Neural cell (in vitro differentiated cells): ENCODE measurements around the gene LAMA5. TPM values are rescaled to one million over a fixed set of nuclear protein-coding genes. Genes with fewer than 3 reads are reported as not detected.

Source experiments
- H2AFZ ChIP-seq: fragments of 200-600, 300-800 bp; sonication (generic), shearing (Covaris generic); 2 replicates; pipeline ENCODE4 v1.6.0; 2014; ENCODE audit warnings: low read depth, mild to moderate bottlenecking, antibody characterized with exemption, low read length, moderate library complexity
- H3F3A ChIP-seq: fragments of 200-600 bp; shearing (Covaris generic); 2 replicates; pipeline ENCODE4 v1.6.1; 2016; ENCODE audit warnings: mild to moderate bottlenecking, moderate library complexity, mixed read lengths, antibody characterized with exemption, low read length; ENCODE audit not compliant: insufficient read depth, poor library complexity, severe bottlenecking
- H3K27ac ChIP-seq: fragments of 200-600, 300-800 bp; sonication (generic), shearing (Covaris generic); 2 replicates; pipeline ENCODE4 v1.5.1; 2014; ENCODE audit warnings: mild to moderate bottlenecking, low read length, moderate library complexity
- H3K27me3 ChIP-seq: fragments of 300-800, 200-600 bp; sonication (generic), shearing (Covaris generic); 2 replicates; pipeline ENCODE4 v1.6.0; 2014; ENCODE audit warnings: mild to moderate bottlenecking, low read depth, low read length, moderate library complexity; ENCODE audit not compliant: insufficient read depth
- H3K36me3 ChIP-seq: fragments of 300-800, 200-600 bp; sonication (generic), shearing (Covaris generic); 2 replicates; pipeline ENCODE4 v1.5.1; 2014; ENCODE audit warnings: mild to moderate bottlenecking, antibody characterized with exemption, low read length, moderate library complexity; ENCODE audit not compliant: insufficient read depth
- H3K4me2 ChIP-seq: fragments of 300-800, 200-600 bp; sonication (generic), shearing (Covaris generic); 2 replicates; pipeline ENCODE4 v1.6.0; 2014; ENCODE audit warnings: mild to moderate bottlenecking, low read length
- H3K4me3 ChIP-seq: fragments of 300-800, 200-600 bp; sonication (generic), shearing (Covaris generic); 2 replicates; pipeline ENCODE4 v1.5.1; 2014; ENCODE audit warnings: mild to moderate bottlenecking, low read length, moderate library complexity
- H3K79me2 ChIP-seq: fragments of 200-600 bp; shearing (Covaris generic); replicated peaks from 2 replicates; pipeline ENCODE4 v1.6.0; 2014; ENCODE audit warnings: mild to moderate bottlenecking, low read length, moderate library complexity; ENCODE audit not compliant: insufficient read depth
- H3K9ac ChIP-seq: fragments of 300-800, 200-600 bp; sonication (generic), shearing (Covaris generic); 2 replicates; pipeline ENCODE4 v1.6.1; 2016; ENCODE audit warnings: mild to moderate bottlenecking, low read length, mixed read lengths
- H3K9me2 ChIP-seq: fragments of 200-600 bp; shearing (Covaris generic); 2 replicates; pipeline ENCODE4 v1.6.1; 2016; ENCODE audit warnings: mild to moderate bottlenecking, low read length, mixed read lengths; ENCODE audit not compliant: insufficient read depth
- H3K9me3 ChIP-seq: fragments of 200-600, 300-800 bp; sonication (generic), shearing (Covaris generic); 2 replicates; pipeline ENCODE4 v1.6.1; 2016; ENCODE audit warnings: mild to moderate bottlenecking, mixed run types, low read length, moderate library complexity, mixed read lengths
- H4K20me1 ChIP-seq: fragments of 200-600 bp; shearing (Covaris generic); 2 replicates; pipeline ENCODE4 v1.6.1; 2016; ENCODE audit warnings: mild to moderate bottlenecking, mixed run types; ENCODE audit not compliant: insufficient read depth
- EP300 ChIP-seq: fragments of 450-650 bp; conservative IDR thresholded peaks from 2 replicates; pipeline ENCODE4 v1.6.1; 2014; ENCODE audit warnings: antibody characterized with exemption, mild to moderate bottlenecking, moderate library complexity; ENCODE audit not compliant: poor library complexity, severe bottlenecking
- EZH2 ChIP-seq: fragments of 200-600, 300-800 bp; shearing (Covaris generic), sonication (generic); IDR thresholded peaks from 2 replicates; pipeline ENCODE4 v1.6.1; 2014; ENCODE audit warnings: antibody characterized with exemption, low read length, borderline replicate concordance, mild to moderate bottlenecking; ENCODE audit not compliant: insufficient read depth, poor library complexity, severe bottlenecking
- MXI1 ChIP-seq: fragments of 450-650 bp; conservative IDR thresholded peaks from 2 replicates; pipeline ENCODE4 v1.6.1; 2014; ENCODE audit warnings: antibody characterized with exemption, mild to moderate bottlenecking; ENCODE audit not compliant: poor library complexity, severe bottlenecking
- POLR2AphosphoS5 ChIP-seq: IDR thresholded peaks from 2 replicates; pipeline ENCODE4 v1.6.1; 2012
- RAD21 ChIP-seq: fragments of 450-650 bp; conservative IDR thresholded peaks from 2 replicates; pipeline ENCODE4 v1.6.1; 2014; ENCODE audit warnings: antibody characterized with exemption, mild to moderate bottlenecking, moderate library complexity
- SMC3 ChIP-seq: fragments of 450-650 bp; conservative IDR thresholded peaks from 2 replicates; pipeline ENCODE4 v1.6.1; 2014; ENCODE audit warnings: antibody characterized with exemption, mild to moderate bottlenecking, moderate library complexity; ENCODE audit not compliant: poor library complexity
- TAF1 ChIP-seq: IDR thresholded peaks from 2 replicates; pipeline ENCODE4 v1.6.1; 2012; ENCODE audit warnings: low read depth
- polyA plus RNA-seq: library from polyadenylated mRNA; depleted of rRNA; stranded (reverse); fragments of >200 nt; gene quantifications from 2 replicates; pipeline ENCODE4 v1.2.3, GENCODE V29; 2014
- TF ChIP-seq, protein P1 (sequence below): fragments of 450-650 bp; IDR thresholded peaks from 2 replicates; pipeline ENCODE4 v1.5.1; 2014; ENCODE audit warnings: antibody characterized with exemption, mild to moderate bottlenecking, moderate library complexity; ENCODE audit not compliant: poor library complexity, severe bottlenecking
- TF ChIP-seq, protein P2 (sequence below): IDR thresholded peaks from 2 replicates; pipeline ENCODE4 v1.6.1; 2012; ENCODE audit warnings: borderline replicate concordance

Gene LAMA5
- polyA plus RNA-seq, 1 donor from 2014 or later = 27.2 TPM

DNA sequence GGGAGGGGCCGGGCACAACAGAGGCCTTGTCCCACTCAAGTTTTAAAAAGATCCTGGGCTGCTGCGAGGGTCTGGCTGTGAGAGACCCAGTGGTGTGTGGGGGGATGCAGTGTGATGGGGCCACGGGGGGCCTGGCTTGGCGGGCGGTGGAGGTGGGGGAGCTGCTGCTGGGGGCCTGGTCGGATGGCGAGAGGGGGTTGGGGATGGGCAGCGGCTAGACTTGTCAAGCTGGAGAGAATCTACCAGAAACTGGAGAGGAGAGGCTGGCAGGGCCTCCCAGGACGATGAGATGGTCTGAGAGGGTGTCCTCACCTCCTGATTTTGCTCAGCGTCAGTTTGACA lies 24.9 kb upstream of the LAMA5 start:
- Histone ChIP-seq H3K27ac (no peak overlapping the region), H4K20me1 (no peaks in the 10 kb centered on the region), H3K27me3 (no peaks in the 10 kb centered on the region), H3K9ac (no peak overlapping the region), H3K4me2 (no peak overlapping the region), H3K4me3 (no peak overlapping the region), H3K79me2 (peaks cover 14% of the 10 kb centered on the region), H2AFZ (no peak overlapping the region), H3K36me3 (no peaks in the 10 kb centered on the region), H3K9me2 (no peaks in the 10 kb centered on the region), H3F3A (no peaks in the 10 kb centered on the region), H3K9me3 (no peaks in the 10 kb centered on the region)
- TF ChIP-seq SMC3 = no peak
- no peak for TF ChIP-seq MXI1
- TF ChIP-seq EP300 = no peak
- no peak for TF ChIP-seq EZH2
- TF ChIP-seq POLR2AphosphoS5 = no peak
- TF ChIP-seq, protein P1, sequence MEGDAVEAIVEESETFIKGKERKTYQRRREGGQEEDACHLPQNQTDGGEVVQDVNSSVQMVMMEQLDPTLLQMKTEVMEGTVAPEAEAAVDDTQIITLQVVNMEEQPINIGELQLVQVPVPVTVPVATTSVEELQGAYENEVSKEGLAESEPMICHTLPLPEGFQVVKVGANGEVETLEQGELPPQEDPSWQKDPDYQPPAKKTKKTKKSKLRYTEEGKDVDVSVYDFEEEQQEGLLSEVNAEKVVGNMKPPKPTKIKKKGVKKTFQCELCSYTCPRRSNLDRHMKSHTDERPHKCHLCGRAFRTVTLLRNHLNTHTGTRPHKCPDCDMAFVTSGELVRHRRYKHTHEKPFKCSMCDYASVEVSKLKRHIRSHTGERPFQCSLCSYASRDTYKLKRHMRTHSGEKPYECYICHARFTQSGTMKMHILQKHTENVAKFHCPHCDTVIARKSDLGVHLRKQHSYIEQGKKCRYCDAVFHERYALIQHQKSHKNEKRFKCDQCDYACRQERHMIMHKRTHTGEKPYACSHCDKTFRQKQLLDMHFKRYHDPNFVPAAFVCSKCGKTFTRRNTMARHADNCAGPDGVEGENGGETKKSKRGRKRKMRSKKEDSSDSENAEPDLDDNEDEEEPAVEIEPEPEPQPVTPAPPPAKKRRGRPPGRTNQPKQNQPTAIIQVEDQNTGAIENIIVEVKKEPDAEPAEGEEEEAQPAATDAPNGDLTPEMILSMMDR = no peak
- no peak for TF ChIP-seq RAD21
- TF ChIP-seq TAF1 = no peak
- TF ChIP-seq, protein P2, sequence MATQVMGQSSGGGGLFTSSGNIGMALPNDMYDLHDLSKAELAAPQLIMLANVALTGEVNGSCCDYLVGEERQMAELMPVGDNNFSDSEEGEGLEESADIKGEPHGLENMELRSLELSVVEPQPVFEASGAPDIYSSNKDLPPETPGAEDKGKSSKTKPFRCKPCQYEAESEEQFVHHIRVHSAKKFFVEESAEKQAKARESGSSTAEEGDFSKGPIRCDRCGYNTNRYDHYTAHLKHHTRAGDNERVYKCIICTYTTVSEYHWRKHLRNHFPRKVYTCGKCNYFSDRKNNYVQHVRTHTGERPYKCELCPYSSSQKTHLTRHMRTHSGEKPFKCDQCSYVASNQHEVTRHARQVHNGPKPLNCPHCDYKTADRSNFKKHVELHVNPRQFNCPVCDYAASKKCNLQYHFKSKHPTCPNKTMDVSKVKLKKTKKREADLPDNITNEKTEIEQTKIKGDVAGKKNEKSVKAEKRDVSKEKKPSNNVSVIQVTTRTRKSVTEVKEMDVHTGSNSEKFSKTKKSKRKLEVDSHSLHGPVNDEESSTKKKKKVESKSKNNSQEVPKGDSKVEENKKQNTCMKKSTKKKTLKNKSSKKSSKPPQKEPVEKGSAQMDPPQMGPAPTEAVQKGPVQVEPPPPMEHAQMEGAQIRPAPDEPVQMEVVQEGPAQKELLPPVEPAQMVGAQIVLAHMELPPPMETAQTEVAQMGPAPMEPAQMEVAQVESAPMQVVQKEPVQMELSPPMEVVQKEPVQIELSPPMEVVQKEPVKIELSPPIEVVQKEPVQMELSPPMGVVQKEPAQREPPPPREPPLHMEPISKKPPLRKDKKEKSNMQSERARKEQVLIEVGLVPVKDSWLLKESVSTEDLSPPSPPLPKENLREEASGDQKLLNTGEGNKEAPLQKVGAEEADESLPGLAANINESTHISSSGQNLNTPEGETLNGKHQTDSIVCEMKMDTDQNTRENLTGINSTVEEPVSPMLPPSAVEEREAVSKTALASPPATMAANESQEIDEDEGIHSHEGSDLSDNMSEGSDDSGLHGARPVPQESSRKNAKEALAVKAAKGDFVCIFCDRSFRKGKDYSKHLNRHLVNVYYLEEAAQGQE = no peak

DNA sequence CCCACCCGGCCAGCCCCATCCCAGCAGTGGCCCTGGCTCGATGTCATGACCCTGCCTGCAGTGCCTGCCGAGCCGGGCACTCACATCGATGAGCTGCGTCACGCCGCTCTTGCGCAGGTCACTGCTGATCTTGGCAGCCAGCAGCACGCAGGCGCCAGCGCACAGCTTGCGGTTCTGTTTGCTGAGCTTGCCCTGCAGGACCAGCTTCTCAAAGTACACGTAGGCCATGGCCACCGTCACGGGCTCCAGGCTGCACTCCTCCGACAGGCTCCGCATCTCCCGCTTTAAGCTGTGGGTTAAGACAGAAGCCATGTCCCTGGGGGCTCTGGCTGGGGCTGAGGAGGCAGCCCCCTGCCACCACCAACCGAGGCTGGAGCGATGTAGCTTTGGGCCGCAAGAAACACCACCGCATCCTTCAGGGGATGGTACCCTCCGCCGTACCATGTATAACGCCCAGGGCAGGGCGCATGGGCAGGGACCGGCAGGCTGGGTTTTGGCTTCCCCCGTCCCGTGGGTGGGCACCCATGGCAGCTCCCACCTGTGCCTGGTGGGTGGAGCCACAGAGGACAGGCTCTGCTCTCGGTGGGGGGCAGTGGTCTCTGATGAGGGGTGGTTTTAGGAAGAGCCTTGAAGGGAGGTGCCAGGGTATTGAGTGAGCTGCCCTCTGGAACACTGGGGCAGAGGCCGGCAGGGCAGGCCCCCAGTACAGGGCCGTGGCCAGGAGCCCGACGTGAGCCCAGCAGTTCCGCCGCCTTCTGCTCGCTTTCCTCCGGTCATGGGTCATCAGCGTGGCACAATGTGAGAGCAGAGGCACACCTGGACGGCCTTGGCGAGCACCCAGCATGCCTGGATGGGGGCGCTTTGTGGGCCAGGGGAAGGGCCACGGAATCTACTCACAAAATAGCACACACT lies 24.3 kb upstream of the LAMA5 start:
- H3K9ac ChIP-seq = no peak overlapping the region
- TF ChIP-seq EP300 = no peak
- no peak for TF ChIP-seq EZH2
- TF ChIP-seq, protein P1 = no peak
- no peak for TF ChIP-seq MXI1
- no peak for TF ChIP-seq TAF1
- no peak for TF ChIP-seq RAD21
- no peak for TF ChIP-seq SMC3
- no peak for TF ChIP-seq POLR2AphosphoS5
- TF ChIP-seq, protein P2 = no peak
- no peaks in the 10 kb centered on the region for H3F3A ChIP-seq
- H3K9me3 ChIP-seq = no peaks in the 10 kb centered on the region
- H3K4me3 ChIP-seq = no peak overlapping the region
- no peaks in the 10 kb centered on the region for H3K9me2 ChIP-seq
- H3K27me3 ChIP-seq = no peaks in the 10 kb centered on the region
- no peak overlapping the region for H3K4me2 ChIP-seq
- peaks cover 17% of the 10 kb centered on the region for H3K79me2 ChIP-seq
- H3K27ac ChIP-seq = no peak overlapping the region
- no peaks in the 10 kb centered on the region for H4K20me1 ChIP-seq
- H2AFZ ChIP-seq = no peak overlapping the region
- H3K36me3 ChIP-seq = no peaks in the 10 kb centered on the region
